SU-DHL-6 (cell line): ENCODE results near the gene PAK2.

Experiments used
- EZH2phosphoT487 ChIP-seq: fragments of 200-600 bp; sonication (generic), shearing (Covaris generic); conservative IDR thresholded peaks from 2 replicates; pipeline ENCODE4 v1.6.1; 2018; ENCODE audit warnings: mild to moderate bottlenecking, antibody characterized with exemption, low read length, moderate library complexity, mixed read lengths
- TF ChIP-seq, protein P1 (sequence below): fragments of 200-600 bp; sonication (generic); IDR thresholded peaks from one replicate; pipeline ENCODE4 v1.5.1; 2017; ENCODE audit warnings: antibody characterized with exemption, mild to moderate bottlenecking, low read length, moderate library complexity; ENCODE audit not compliant: insufficient read depth, poor library complexity, severe bottlenecking

DNA sequence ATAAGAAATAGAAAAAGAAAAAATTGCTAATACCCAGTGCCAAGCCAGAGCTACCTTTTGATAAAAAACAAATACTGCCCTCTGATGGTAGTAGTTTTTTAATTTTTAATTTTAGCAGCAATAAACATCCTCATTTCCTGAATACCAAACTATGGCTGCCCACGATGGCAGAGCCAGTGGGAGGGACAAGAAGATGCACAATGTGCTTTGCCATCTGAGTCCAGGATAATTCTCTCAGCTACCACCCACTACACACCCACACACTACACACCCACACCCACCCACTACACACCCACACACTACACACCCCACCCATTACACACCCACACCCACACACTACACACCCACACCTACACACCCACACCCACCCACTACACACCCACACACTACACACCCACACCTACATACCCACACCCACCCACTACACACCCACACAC, 45.4 kb upstream of the PAK2 start:
- TF ChIP-seq, protein P1, sequence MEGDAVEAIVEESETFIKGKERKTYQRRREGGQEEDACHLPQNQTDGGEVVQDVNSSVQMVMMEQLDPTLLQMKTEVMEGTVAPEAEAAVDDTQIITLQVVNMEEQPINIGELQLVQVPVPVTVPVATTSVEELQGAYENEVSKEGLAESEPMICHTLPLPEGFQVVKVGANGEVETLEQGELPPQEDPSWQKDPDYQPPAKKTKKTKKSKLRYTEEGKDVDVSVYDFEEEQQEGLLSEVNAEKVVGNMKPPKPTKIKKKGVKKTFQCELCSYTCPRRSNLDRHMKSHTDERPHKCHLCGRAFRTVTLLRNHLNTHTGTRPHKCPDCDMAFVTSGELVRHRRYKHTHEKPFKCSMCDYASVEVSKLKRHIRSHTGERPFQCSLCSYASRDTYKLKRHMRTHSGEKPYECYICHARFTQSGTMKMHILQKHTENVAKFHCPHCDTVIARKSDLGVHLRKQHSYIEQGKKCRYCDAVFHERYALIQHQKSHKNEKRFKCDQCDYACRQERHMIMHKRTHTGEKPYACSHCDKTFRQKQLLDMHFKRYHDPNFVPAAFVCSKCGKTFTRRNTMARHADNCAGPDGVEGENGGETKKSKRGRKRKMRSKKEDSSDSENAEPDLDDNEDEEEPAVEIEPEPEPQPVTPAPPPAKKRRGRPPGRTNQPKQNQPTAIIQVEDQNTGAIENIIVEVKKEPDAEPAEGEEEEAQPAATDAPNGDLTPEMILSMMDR, result no peak
- TF ChIP-seq EZH2phosphoT487, result no peak
